Duodenal mucosa (tissue), 2 donors: Measurements from ENCODE around the gene PDS5B.
"Not testable (repeated sequence)": the region's sequence is repeated elsewhere in the genome, so short reads cannot be mapped to it uniquely, and the experiment has no call there.

Experiments
- H3K27ac ChIP-seq: one replicate; pipeline ENCODE4 v1.7.0; 2013; ENCODE audit warnings: low read depth, low read length
- H3K27me3 ChIP-seq, 2 donors: one replicate each; pipeline ENCODE4 v1.7.0; 2013; ENCODE audit warnings: low read length in 2 of 2, control low read depth in 1 of 2; ENCODE audit not compliant: insufficient read depth in 2 of 2, control insufficient read depth in 1 of 2
- H3K36me3 ChIP-seq, 2 donors: one replicate each; pipeline ENCODE4 v1.7.0; 2013; ENCODE audit warnings: low read length in 2 of 2, control low read depth in 1 of 2; ENCODE audit not compliant: insufficient read depth in 2 of 2, control insufficient read depth in 1 of 2
- H3K4me1 ChIP-seq, 2 donors: one replicate each; pipeline ENCODE4 v1.7.0; 2013; ENCODE audit warnings: low read length in 2 of 2, control low read depth in 1 of 2; ENCODE audit not compliant: insufficient read depth in 2 of 2, control insufficient read depth in 1 of 2
- H3K4me3 ChIP-seq, 2 donors: one replicate each; pipeline ENCODE4 v1.7.0; 2013; ENCODE audit warnings: low read length in 2 of 2, low read depth in 1 of 2
- H3K9ac ChIP-seq, 2 donors: one replicate each; pipeline ENCODE4 v1.7.0; 2013; ENCODE audit warnings: low read length in 2 of 2, low read depth in 1 of 2
- H3K9me3 ChIP-seq, 2 donors: one replicate each; pipeline ENCODE4 v1.7.0; 2013; ENCODE audit warnings: low read length in 2 of 2, control low read depth in 1 of 2; ENCODE audit not compliant: control insufficient read depth in 1 of 2

PDS5B gene

DNA sequence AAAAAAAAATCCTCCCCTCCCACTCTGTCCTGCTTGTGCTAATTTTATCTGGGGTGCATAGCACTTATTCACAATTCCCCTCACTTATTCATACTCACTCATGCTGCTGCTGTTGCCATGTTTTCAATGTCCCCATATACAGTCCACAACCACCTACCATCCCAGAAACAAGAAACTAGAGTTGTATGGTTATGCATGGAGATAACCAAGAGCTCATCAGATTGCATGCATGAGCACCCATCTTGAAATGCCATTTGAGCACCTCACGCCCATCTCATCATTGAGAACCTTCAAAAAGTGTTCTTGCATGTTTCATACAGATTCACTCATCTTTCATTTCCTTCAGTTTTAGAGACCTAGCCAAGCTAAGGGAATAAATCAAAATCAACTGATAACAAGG is 32.5 kb upstream of the PDS5B start:
- no peaks in the 10 kb centered on the region for H3K36me3 ChIP-seq
- H3K9ac ChIP-seq: no peak overlapping the region
- no peak overlapping the region for H3K27ac ChIP-seq
- H3K4me1 ChIP-seq: no peaks in the 10 kb centered on the region
- H3K4me3 ChIP-seq: no peak overlapping the region
- H3K9me3 ChIP-seq: no peaks in the 10 kb centered on the region
- H3K27me3 ChIP-seq: no peaks in the 10 kb centered on the region

DNA sequence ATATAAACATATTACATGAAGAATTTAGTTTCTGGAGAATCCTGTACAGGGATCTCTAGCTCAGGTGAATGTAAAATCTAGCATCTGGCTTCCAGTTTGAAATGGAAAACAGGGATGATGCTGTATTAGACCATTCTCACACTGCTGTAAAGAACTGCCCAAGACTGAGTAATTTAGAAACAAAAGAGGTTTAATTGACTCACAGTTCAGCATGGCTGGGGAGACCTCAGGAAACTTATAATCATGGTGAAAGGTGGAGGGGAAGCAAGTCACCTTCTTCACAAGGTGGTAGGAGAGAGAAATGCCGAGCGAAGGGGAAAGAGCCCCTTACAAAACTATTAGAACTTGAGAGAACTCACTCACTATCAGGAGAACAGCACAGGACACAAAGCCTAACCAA is 30.6 kb upstream of the PDS5B start:
- no peaks in the 10 kb centered on the region for H3K36me3 ChIP-seq
- H3K9ac ChIP-seq: no peak overlapping the region
- H3K27ac ChIP-seq: no peak overlapping the region

DNA sequence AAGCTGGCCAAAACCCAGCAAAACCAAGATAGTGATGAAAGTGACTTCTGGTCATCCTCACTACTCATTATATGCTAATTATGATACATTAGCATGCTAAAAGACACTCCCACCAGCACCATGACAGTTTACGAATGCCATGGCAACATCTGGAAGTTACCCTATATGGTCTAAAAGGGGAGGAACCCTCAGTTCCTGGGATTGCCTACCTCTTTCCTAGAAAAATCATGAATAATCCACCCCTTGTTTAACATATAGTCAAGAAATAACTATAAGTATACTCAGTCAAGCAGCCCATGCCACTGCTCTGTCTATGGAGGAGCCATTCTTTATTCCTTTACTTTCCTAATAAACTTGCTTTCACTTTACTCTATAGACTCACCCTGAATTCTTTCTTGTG is 25.4 kb upstream of the PDS5B start:
- H3K27ac ChIP-seq, H3K36me3 ChIP-seq, H3K27me3 ChIP-seq, H3K9ac ChIP-seq, H3K4me3 ChIP-seq, H3K4me1 ChIP-seq: not testable (repeated sequence)
- peaks cover 8 to 10% of the 10 kb centered on the region in 2 donors for H3K9me3 ChIP-seq

More for the DNA sequence above, 30.6 kb upstream of the PDS5B start:
- Histone ChIP-seq H3K4me1 (no peaks in the 10 kb centered on the region), H3K9me3 (no peaks in the 10 kb centered on the region), H3K27me3 (no peaks in the 10 kb centered on the region), H3K4me3 (no peak overlapping the region)

DNA sequence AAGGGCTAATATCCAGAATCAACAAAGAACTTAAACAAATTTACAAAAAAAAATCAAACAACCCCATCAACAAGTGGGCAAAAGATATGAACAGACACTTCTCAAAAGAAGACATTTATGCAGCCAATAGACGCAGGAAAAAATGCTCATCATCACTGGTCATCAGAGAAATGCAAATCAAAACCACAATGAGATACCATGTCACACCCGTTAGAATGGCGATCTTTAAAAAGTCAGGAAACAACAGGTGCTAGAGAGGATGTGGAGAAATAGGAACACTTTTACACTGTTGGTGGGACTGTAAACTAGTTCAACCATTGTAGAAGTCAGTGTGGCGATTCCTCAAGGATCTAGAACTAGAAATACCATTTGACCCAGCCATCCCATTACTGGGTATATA is 10.6 kb upstream of the PDS5B start:
- H3K27ac ChIP-seq, H3K4me1 ChIP-seq, H3K9ac ChIP-seq, H3K36me3 ChIP-seq, H3K27me3 ChIP-seq, H3K9me3 ChIP-seq, H3K4me3 ChIP-seq: not testable (repeated sequence)

DNA sequence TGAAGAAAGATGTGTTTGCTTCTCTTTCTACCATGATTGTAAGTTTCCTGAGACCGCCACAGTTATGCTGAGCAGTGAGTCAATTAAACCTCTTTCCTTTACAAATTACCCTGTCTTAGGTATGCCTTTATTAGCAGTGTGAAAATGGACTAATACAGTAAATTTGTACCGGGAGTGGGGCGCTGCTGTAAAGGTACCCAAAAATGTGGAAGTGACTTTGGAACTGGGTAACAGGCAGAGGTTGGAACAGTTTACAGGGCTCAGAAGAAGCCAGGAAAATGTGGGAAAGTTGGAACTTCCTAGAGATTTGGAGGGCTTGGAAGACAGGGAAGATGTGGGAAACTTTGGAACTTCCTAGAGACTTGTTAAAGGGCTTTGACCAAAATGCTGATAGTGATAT is 9.2 kb upstream of the PDS5B start:
- Histone ChIP-seq H3K27ac (no peak overlapping the region), H3K36me3 (no peaks in the 10 kb centered on the region), H3K4me1 (no peaks in the 10 kb centered on the region), H3K27me3 (no peaks in the 10 kb centered on the region), H3K4me3 (no peak overlapping the region), H3K9me3 (peaks cover 5 to 8% of the 10 kb centered on the region in 2 donors), H3K9ac (no peak overlapping the region)

DNA sequence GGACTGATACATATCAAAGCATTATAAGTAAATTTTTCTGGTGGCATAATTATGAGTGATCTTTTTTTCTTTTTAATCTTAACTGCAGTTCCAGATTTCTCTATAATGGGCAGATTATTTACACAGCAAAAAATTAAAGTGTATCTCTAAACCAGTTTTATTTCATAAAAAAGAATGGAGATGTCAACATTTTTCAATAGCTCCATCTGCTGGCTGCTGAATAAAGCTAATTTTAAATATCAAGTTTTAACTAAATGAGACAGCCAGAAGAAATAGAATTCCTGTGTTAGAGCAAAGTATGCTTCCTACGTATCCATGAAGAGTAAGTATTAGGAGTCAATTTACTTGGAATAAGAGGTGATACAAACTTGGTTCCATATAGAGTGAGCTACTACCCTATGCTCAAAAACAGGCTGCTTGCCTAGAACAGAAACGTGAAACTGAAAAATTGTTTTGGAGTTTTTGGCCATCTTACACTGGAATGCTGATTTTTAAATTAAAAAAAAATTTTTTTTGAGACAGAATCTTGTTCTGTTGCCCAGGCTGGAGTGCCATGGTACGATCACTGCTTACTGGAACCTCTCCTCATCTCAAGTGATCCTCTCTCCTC is 5.0 kb upstream of the PDS5B start:
- Histone ChIP-seq H3K27me3 (no peaks in the 10 kb centered on the region), H3K9me3 (peaks cover 5 to 8% of the 10 kb centered on the region in 2 donors), H3K4me1 (peaks cover 5 to 8% of the 10 kb centered on the region in 2 donors), H3K4me3 (no peak overlapping the region), H3K27ac (no peak overlapping the region), H3K9ac (no peak overlapping the region), H3K36me3 (no peaks in the 10 kb centered on the region)

DNA sequence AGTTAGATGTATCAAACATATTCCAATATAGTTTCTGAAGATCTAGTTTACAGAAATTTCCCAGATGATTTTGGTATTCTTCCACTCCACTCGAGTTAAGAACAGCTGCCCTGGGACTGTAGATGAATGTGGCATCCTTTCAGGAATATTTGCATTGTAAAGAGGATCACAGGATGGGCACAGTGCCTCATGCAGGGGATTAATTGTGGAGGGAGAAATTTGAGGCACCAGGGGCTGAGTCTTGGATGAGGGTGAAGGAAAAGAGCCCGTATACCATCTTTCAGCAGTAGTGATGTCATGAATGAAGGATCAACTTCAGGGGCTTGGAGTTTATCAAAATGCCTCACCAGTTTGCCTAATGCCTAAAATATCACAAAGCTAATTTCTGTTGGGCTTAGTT is 4.0 kb upstream of the PDS5B start:
- Histone ChIP-seq H3K4me3 (no peak overlapping the region), H3K4me1 (peaks cover 5 to 8% of the 10 kb centered on the region in 2 donors), H3K9me3 (peaks cover 1 to 4% of the 10 kb centered on the region in 2 donors)

DNA sequence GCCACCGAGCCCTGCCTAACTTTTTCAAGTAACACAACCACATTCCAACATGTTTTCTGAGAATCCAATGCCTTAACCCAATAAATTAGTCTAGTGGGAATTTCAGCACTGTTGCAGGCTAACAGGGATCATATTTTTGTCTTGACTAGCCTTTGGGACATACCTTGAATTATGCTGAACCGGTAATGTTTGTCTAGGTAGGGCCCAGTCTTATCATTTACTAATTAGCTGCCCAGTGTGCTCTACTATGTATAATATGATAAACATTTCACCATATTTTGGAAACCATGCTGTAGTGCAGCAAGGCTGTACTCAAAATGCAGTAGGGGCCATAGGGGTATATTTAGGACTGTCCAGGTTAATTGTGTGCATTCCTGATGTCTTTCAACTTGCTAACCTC is 3.3 kb upstream of the PDS5B start:
- no peaks in the 10 kb centered on the region for H3K36me3 ChIP-seq
- H3K9me3 ChIP-seq: no peaks in the 10 kb centered on the region
- H3K9ac ChIP-seq: no peak overlapping the region
- H3K4me3 ChIP-seq: no peak overlapping the region
- H3K27ac ChIP-seq: no peak overlapping the region
- no peaks in the 10 kb centered on the region for H3K27me3 ChIP-seq
- peaks cover 5 to 13% of the 10 kb centered on the region in 2 donors for H3K4me1 ChIP-seq

More for the DNA sequence above, 4.0 kb upstream of the PDS5B start:
- Histone ChIP-seq H3K9ac (no peak overlapping the region), H3K27ac (no peak overlapping the region), H3K36me3 (no peaks in the 10 kb centered on the region), H3K27me3 (no peaks in the 10 kb centered on the region)

DNA sequence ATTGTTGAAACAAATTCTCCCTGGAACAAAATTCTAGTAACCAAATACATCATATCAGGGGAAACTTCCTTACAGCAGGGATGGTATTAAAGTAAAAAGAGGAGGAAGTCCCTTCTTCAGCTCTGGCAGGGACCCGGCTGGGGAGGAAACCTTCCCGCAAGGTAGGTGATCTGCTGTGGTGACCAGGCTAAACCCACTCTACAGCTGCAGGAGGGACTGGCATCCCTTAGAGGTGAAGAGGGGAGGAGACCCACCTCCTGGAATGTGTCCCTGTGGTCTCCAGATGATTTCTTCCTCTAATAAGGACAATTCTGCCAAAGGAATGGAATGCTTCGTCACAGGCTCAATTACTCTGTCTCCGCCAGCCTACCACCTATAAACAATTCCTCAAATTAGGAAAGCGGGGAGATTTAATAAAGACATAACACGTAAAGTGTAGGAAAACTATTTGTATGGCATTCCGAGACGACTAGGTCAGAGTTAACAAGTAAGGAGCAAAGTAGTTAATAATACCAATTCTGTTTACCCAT is 637 bp upstream of the PDS5B start:
- H3K9ac ChIP-seq: peak overlapping the region; percentile 71 to 80
- H3K27ac ChIP-seq: no peak overlapping the region

DNA sequence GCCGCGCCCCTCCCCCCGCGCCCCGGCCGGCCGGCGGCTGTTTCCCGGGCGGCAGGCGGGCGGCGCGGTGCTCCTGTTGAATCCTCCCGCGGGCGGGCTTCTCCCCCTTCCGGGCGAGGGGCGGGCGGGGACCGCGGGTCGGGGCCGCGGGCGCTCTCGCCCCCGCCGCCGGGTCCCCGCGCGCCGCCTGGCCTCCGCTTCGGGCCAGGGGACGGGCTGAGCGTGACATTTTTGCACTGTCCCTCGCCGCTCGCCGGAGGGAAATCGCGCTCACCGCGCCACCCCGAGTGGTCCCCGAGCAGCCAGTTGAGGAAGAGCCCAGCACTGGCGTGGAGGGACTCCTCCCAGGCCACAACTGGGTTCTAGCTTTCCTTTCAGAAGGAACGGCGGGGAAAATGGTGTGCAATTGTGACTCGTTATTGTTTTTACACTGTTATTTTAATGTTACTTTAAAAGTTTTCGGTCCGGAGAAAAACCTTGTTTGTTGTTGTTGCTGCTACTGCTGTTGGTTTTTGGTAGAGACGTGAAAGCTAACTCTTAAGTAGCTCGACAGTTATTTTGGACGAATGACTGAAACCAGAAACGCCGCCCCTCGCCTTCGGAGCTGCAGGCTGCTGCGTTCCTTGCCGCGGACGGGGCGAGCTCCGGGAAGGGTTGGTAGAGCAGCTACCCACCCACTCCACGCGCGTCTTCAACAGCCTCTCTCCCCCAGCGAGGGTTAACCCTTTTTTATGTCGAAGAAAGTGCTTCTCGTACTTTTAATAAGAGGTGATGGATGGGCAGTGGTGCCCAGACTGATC is 959 bp downstream of the PDS5B start:
- no peaks in the 10 kb centered on the region for H3K9me3 ChIP-seq
- H3K27ac ChIP-seq: peak overlapping the region; percentile 86
- no peaks in the 10 kb centered on the region for H3K27me3 ChIP-seq
- peaks cover 17 to 19% of the 10 kb centered on the region in 2 donors for H3K4me1 ChIP-seq
- H3K4me3 ChIP-seq: peak overlapping the region; percentile 81 to 94
- peak overlapping the region; percentile 60 to 65 for H3K9ac ChIP-seq
- H3K36me3 ChIP-seq: no peaks in the 10 kb centered on the region

More for the DNA sequence above, 637 bp upstream of the PDS5B start:
- Histone ChIP-seq H3K9me3 (no peaks in the 10 kb centered on the region), H3K4me3 (peak overlapping the region; percentile 69), H3K4me1 (peaks cover 17 to 19% of the 10 kb centered on the region in 2 donors), H3K36me3 (no peaks in the 10 kb centered on the region), H3K27me3 (no peaks in the 10 kb centered on the region)
